Hypothalamus (tissue), 51 donors: Measurements from ENCODE around the gene ALLC.

ENCODE experiments used
- DNase-seq, 51 donors: peaks; one replicate each; lab custom pipeline; 2025; lab: John Stamatoyannopoulos, UW

The ALLC gene

GRCh38 chr2:3652896-3653625 lies 4.9 kb upstream of the ALLC start:
- no peak for DNase-seq

- no peak for DNase-seq
Measured at GRCh38 chr2:3654011-3654410, 4.0 kb upstream of the ALLC start.

- peak in 1 of 51 donors; percentile 13 for DNase-seq
Measured at GRCh38 chr2:3654531-3655225, 3.3 kb upstream of the ALLC start.

GRCh38 chr2:3655871-3656761 lies 1.9 kb upstream of the ALLC start:
- no peak for DNase-seq

GRCh38 chr2:3656762-3657721 lies 958 bp upstream of the ALLC start:
- DNase-seq: peak in 31 of 51 donors; percentile 4 to 65 (median 30)

- peak in 6 of 51 donors; percentile 6 to 26 (median 10) for DNase-seq
Measured at GRCh38 chr2:3659447-3660432, 1.7 kb downstream of the ALLC start.

- peak in 1 of 51 donors; percentile 13 for DNase-seq
Measured at GRCh38 chr2:3660640-3661039, 2.6 kb downstream of the ALLC start.

- no peak for DNase-seq
Measured at GRCh38 chr2:3661149-3661660, 3.2 kb downstream of the ALLC start.

GRCh38 chr2:3662239-3662638 lies 4.2 kb downstream of the ALLC start:
- DNase-seq: no peak

- no peak for DNase-seq
Measured at GRCh38 chr2:3664118-3664517, 6.1 kb downstream of the ALLC start.

- no peak for DNase-seq
Measured at GRCh38 chr2:3664925-3665324, 6.9 kb downstream of the ALLC start.

- no peak for DNase-seq
Measured at GRCh38 chr2:3665886-3666612, 8.0 kb downstream of the ALLC start.

GRCh38 chr2:3666613-3666975 lies 8.6 kb downstream of the ALLC start:
- DNase-seq: no peak

GRCh38 chr2:3667151-3667631 lies 9.2 kb downstream of the ALLC start:
- DNase-seq: no peak

GRCh38 chr2:3669656-3670055 lies 11.7 kb downstream of the ALLC start:
- no peak for DNase-seq

GRCh38 chr2:3670376-3670775 lies 12.4 kb downstream of the ALLC start:
- no peak for DNase-seq

- no peak for DNase-seq
Measured at GRCh38 chr2:3670941-3671340, 12.9 kb downstream of the ALLC start.
